ENCODE data around the gene HOXA13.
A peak's percentile ranks its signal among the peaks of the same experiment; 100 is the strongest.

The HOXA13 gene

DNA sequence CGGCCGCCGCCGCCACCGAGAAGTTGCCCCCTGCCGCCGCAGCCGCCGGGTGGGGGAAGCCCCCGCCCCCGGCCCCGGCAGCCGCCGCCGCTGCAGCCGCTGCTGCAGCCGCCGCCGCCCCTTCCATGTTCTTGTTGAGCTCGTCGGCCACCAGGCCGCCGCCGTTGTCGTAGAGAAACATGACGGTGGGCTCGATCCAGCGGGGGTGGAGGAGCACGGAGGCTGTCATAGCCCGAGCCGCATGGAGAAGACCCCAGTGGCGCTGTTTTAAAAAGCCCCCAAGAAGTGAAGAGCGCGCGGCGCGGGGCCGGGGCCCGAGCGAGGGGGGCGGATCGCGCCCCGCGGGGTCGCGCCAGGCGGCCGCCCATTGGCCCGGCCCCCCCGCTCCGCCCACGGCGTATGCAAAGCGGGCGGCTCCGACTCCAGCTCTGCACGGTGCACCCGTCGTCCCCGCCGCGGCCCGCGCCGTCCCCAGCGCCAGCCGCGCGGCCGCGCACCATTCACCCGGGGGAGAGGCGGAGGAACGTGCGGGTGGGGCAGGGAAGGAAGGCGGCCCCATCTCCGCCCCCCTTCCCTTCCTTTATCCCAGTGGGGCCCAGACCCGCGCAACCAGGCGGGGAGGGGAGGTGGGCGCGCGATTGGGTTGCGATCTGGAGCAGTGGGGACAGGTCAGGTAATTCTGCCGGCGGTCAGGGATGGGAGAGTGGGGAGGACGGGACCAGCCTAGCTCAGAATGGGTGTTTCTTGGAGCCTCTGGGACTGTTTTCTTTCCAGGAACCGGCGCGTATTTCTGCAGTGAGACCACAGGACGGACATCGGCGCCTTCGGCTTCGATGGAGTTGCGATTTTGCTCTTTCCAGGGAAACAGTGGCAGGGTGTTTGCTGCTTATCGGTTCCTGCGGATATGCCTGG lies at the start of gene HOXA13:
Gene HOXA13 (minus strand): TSS at position 243 of the 912 bp plus-strand sequence. CDS start 14 bp downstream, at position 229.
- DNase-seq: no peak

GRCh38 chr7:27248911-27249723 lies 49.2 kb upstream of the HOXA13 start:
- no peak for DNase-seq

DNA sequence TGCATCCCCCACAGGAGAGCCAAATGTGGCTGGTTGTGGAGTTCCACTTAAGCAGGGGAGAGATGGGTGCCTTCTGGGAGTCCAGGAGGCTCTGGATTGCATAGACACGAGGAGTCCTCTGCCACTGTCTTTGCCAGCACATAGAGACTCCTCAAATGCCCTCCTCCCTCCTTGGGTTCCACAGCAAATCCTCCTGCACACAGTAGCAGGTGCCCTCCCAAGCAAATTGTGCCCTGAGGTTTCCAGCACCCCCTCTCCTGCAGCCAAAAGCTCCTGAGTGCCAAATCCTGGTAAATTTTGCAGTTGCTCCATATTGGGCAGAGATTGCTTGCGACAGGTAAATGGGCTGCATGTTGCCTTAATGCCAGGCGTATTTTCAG lies 48.5 kb upstream of the HOXA13 start:
- DNase-seq: no peak

GRCh38 chr7:27247452-27248426 lies 47.8 kb upstream of the HOXA13 start:
- no peak for DNase-seq

GRCh38 chr7:27247000-27247399 lies 47.1 kb upstream of the HOXA13 start:
- no peak for DNase-seq

DNA sequence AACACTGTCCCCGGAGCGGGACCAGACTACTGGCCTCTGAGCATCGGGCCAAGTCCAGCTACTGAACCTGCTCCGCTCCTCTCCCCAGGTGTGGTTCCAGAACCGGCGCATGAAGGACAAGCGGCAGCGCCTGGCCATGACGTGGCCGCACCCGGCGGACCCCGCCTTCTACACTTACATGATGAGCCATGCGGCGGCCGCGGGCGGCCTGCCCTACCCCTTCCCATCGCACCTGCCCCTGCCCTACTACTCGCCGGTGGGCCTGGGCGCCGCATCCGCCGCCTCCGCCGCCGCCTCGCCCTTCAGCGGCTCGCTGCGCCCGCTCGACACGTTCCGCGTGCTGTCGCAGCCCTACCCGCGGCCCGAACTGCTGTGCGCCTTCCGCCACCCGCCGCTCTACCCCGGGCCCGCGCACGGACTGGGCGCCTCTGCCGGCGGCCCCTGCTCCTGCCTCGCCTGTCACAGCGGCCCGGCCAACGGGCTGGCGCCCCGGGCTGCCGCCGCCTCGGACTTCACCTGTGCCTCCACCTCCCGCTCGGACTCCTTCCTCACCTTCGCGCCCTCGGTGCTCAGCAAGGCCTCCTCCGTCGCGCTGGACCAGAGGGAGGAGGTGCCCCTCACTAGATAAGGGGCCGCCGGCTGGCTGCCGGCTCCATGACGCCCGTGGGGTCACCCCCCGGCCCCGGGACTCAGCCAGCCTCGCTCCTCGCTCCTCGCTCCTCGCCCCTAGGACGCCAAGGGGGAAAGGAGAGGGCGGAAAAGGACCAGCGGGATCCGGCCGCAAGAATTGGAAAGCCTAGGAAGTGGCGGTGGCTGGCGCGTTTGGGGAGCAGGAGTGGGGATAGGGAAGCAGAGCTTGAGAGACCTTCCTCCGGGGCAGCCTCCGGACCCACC lies 46.2 kb upstream of the HOXA13 start:
- peak; percentile 32 for DNase-seq

DNA sequence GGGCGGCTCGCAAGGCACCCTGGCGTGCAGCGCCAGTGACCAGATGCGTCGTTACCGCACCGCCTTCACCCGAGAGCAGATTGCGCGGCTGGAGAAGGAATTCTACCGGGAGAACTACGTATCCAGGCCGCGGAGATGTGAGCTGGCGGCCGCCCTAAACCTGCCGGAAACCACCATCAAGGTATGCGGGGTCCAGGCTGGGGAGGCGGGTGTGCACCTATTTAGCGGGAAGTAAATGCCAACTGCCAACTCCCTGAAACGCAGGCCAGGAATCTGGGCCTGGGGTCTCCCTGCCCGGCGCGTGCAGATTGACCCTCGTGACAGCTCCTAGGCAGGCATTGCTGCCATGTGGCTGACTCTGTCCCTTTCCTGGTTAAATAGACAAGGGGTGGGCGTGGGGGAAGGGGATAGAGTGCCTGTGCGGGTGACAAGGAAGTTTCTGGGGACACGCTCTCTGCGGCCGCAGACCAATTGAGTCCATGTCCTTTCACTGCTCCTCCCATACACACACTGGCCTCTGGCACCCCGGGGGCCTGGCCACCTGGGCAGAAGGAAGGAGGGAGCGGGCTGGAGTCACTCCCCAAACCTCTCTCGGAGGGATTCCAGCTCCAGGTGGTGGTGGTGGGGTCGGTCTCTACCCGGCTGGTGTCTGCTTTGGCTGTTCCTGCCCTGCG lies 45.4 kb upstream of the HOXA13 start:
- DNase-seq: no peak

DNA sequence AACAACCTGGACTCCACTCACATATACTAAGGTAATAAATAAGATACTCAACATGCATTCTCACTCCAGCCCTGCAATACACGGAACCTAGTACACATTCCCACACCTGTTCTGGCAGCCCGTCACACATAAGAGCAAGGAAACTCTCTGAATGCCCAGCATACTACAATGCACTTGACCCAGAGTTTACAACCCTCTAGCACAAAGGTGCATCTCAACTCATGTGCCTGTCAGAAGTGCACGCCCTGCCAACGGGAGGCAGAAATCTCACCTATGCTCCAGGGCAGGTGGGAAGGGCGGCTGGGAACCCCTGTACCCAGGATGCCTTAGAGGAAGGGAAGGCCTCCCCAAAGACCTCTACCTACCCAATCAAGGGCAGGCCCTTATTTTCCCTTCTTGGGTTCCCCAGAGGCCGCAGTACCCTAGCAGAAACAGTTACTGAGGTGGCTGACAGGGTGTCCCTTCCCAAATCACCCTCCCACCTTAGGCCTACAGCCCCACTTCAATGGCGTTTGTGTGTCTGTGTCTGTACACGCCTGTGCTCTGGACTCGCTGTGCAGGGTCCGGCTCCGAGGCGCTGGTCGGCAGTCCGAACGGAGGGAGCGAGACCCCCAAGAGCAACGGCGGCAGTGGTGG lies 44.7 kb upstream of the HOXA13 start:
- DNase-seq: no peak

- no peak for DNase-seq
Measured at GRCh38 chr7:27243340-27244163, 43.7 kb upstream of the HOXA13 start.

DNA sequence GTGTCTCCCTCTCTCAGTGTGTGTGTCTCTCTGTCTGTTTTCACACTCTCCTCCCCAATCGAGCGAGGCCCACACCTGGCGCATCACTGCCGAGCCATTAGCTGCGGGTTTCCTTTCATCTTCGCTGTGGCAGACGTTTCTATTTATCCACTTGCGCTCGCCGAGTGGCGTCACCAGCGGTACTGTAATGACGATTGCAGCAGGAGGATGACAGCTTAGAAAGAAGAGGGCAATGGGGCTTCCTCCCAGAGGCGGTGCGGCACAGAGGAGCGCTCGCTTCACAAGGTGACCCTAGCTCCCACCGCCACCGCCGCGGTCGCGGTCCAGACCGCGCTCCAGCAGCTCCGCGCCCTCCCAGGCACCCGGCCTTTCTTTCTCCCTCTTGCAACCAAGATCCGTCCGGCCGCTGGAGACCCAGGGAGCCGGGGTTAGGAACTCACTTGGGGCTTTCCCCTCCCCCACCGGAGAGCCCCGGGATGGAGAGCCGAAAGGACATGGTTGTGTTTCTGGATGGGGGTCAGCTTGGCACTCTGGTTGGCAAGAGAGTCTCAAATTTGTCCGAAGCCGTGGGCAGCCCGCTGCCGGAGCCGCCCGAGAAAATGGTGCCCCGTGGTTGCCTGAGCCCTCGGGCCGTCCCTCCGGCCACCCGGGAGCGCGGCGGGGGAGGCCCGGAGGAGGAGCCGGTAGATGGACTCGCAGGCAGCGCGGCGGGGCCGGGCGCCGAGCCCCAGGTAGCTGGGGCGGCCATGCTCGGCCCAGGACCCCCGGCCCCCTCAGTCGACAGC lies 42.9 kb upstream of the HOXA13 start, which contains the start of gene EVX1:
Gene EVX1 (plus strand): TSS at position 248 of the 785 bp plus-strand sequence. CDS start 229 bp downstream, at position 477.
- peak; percentile 44 for DNase-seq

GRCh38 chr7:27242154-27242553 lies 42.3 kb upstream of the HOXA13 start:
- no peak for DNase-seq

GRCh38 chr7:27241189-27242056 lies 41.5 kb upstream of the HOXA13 start:
- DNase-seq: no peak

DNA sequence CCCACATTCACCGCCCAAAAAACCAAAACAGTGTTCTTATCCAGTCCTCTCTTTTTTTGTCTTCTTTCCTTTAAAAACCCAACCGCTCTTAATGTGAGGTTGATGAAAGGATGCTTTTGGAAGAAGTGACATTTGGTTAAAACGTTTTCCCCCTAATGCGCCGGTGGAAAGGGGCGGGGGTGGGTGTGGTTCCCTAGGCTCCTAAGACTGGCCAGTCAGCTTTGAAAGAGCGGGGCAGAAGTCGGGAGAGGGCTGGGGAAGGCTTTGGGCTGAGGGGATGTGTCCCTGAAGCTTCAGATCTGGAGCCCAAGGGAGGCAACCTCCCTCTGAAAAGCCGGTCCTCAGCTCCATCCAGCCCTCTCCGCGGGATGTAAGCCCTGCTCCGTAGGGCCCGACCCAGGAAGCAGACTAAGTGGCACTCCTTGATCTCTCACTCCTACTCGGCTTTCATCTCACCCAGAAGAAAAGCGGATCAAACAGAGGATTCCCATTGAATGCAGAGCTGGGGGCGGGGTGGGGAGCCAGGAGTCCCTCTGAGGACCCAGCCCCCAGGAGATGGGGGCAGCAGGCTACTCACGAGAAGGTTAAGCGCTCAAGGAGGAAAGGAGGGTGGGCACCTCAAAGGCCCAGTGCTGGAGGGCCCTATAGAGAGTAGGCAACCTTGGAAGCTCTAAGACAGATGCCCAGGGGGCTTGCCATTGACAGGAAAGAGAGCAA lies 40.3 kb upstream of the HOXA13 start:
- no peak for DNase-seq

DNA sequence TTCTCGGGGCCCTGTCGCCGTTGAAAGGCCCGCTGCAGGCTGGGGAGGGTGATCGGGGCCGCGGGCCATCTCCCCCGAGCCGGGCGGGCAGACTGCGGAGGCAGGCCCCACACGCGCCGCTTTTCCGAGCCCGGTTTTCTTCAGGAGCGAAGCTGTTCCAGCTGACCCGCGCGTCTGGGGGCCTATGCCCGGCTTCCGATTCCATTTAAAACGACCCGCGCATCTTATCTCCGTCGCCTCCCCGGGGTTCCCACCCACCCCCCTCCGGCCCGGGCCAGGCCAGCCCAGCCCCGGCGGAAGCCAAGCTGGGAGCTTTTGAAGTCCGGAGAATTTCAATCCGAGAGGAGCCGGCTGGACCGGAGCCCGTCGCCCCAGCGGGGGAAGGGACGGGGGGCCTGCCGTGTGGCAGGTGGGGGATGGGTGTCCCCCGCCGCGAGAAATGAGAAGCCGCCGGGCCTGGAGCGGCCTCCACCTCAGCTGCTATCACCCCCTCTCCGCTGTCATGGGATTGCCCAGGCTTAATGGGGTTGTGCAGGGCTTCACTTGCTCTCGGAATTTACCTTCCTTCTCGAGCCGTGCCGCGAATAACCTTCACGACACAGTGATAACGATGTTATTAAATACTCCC lies 39.6 kb upstream of the HOXA13 start:
- no peak for DNase-seq

DNA sequence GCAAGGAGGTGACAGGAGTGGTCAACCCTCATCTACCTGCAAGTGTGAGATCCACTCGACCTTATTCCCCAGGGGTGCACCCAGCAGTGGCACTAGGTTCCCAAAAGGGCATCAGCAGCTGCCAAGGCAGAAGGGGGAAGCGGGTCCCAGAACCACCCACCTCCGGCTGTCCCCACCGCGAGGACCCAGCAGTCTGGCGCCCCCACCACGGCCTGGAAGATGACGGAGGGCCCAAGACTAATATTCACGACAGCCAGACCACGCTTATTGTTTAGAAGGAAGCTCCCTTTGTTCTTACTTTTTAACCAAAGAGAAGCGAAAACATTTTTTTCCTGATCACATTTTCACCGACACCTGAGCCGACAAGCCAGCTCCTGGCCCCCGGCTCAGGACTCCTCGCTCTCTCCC lies 39.1 kb upstream of the HOXA13 start:
- no peak for DNase-seq

DNA sequence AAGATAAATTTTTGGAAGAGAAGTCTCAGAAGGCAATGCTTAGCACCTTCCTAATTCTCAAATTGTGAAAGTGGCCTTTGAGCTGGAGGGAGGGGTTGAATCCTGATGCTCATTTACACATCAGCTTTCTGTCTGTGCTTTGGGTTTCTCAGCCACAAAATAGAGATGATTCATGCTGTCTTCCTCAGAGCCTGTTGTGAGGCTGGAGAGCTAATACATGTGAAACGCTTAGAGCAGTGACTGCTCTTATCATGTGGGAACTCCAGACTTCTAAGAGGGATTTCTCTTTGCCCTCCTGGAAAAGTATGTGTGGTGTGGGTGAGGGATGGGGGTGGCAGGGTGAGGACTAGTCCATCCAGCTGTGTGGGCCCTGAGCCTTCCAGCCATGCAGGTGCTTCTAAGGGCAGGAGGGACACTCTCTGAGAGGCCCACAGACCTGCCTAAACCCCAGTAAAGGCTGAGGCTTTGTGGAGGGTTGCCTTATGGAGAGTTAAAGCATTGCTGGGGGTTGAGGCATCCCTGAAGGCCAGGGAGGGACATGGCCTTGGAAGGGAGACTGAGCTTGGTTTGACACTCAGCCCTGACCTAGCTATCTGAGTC lies 37.9 kb upstream of the HOXA13 start:
- DNase-seq: no peak
